Body of pancreas (tissue), 4 donors: ENCODE measurements around the gene ANKRD44. TPM values are rescaled to one million over a fixed set of nuclear protein-coding genes. Genes with fewer than 3 reads are reported as not detected.

ENCODE experiments used
- ATAC-seq: fragments of 150-250 bp; one replicate; pipeline ENCODE4 v1.9.1; 2016
- DNase-seq, 4 donors: peaks; one replicate each; pipeline ENCODE4 v3.0.0-alpha.2; 2019
- H3K27ac ChIP-seq, 4 donors: fragments of 200-600 bp; sonication (generic); 1 replicate in 3 of 4; 2 replicates in 1 of 4; pipeline versions ENCODE4 v1.5.1 to v1.6.1; 2016 to 2019; ENCODE audit warnings: mild to moderate bottlenecking in 1 of 4, mixed read lengths in 1 of 4, moderate library complexity in 1 of 4
- H3K27me3 ChIP-seq, 2 donors: fragments of 200-600 bp; sonication (generic); one replicate each; pipeline ENCODE4 v1.6.0; 2016; ENCODE audit warnings: mild to moderate bottlenecking in 1 of 2
- H3K36me3 ChIP-seq, 2 donors: fragments of 200-600 bp; sonication (generic); replicated peaks in 1 of 2; 2 replicates each; pipeline ENCODE4 v1.5.1; 2016; ENCODE audit warnings: low read depth in 2 of 2; ENCODE audit not compliant: insufficient read depth in 1 of 2
- H3K4me1 ChIP-seq: fragments of 200-600 bp; sonication (generic); one replicate; pipeline ENCODE4 v1.6.0; 2016
- H3K4me3 ChIP-seq, 2 donors: fragments of 200-600 bp; sonication (generic); 1 replicate in 1 of 2; 2 replicates in 1 of 2; pipeline ENCODE4 v1.5.1; 2016 to 2019
- H3K9me3 ChIP-seq, 3 donors: fragments of 200-600 bp; sonication (generic); 1 replicate in 2 of 3; 2 replicates in 1 of 3; pipeline ENCODE4 v1.5.1; 2016
- CTCF ChIP-seq, 7 experiments: fragments of 450-650 bp in 4 of 7; fragments of 200-600 bp in 3 of 7; sonication (generic) in 3 of 7; IDR thresholded peaks; one replicate each; pipeline ENCODE4 v1.5.1; 2016 to 2019; ENCODE audit warnings: antibody characterized with exemption in 7 of 7
- POLR2A ChIP-seq, 3 donors: fragments of 450-650 bp; IDR thresholded peaks; one replicate each; pipeline ENCODE4 v1.6.1; 2016; ENCODE audit warnings: antibody characterized with exemption in 3 of 3, mild to moderate bottlenecking in 2 of 3
- WGBS, 2 donors: methylation state at CpG; one replicate each; pipeline ENCODE4 v1.1.5; 2017; 5-methylcytosine and 5-hydroxymethylcytosine counted together
- intact Hi-C: fragments of 100-400 bp; cut with DNase I; formaldehyde crosslinking; loops from one replicate; pipeline ENCODE4 v1.15.1; 2023
- total RNA-seq, 2 donors: library from RNA; depleted of rRNA; stranded (reverse); fragments of >200 nt; gene quantifications; one replicate each; pipeline ENCODE4 v1.1.0, GENCODE V29; 2016

The ANKRD44 gene
- total RNA-seq, 2 donors from 2014 or later: 12.2 TPM

- Histone ChIP-seq H3K27ac (no peak overlapping the region), H3K9me3 (no peaks in the 10 kb centered on the region), H3K27me3 (no peaks in the 10 kb centered on the region), H3K36me3 (no peaks in the 10 kb centered on the region), H3K4me1 (peaks cover 24% of the 10 kb centered on the region), H3K4me3 (no peak overlapping the region)
- DNase-seq: no peak
- no peak for ATAC-seq
- no peak for TF ChIP-seq CTCF (IDR thresholded peaks at IDR 0.05)
- TF ChIP-seq POLR2A (IDR thresholded peaks at IDR 0.05): no peak
- WGBS, 2 donors: 64 to 70% methylated on average over 4 of the region's 4 CpGs
- intact Hi-C loops: no loop called here
Observed at GRCh38 chr2:197211881-197212342, 98.7 kb downstream of the ANKRD44 start.

- H3K4me1 ChIP-seq: peaks cover 24% of the 10 kb centered on the region
- 63 to 68% methylated on average over 3 of the region's 3 CpGs for WGBS, 2 donors
- intact Hi-C loops: no loop called here
Observed at GRCh38 chr2:197210430-197210829, 100.2 kb downstream of the ANKRD44 start.

GRCh38 chr2:197209742-197210408, 100.7 kb downstream of the ANKRD44 start:
- no peak for ATAC-seq
- Histone ChIP-seq H3K9me3 (no peaks in the 10 kb centered on the region), H3K27ac (peak overlapping the region in 3 of 4 donors; percentile 6 to 38 (median 25)), H3K36me3 (no peaks in the 10 kb centered on the region), H3K27me3 (no peaks in the 10 kb centered on the region), H3K4me1 (peaks cover 24% of the 10 kb centered on the region), H3K4me3 (no peak overlapping the region)
- TF ChIP-seq POLR2A (IDR thresholded peaks at IDR 0.05): no peak
- no peak for TF ChIP-seq CTCF (IDR thresholded peaks at IDR 0.05)
- WGBS, 2 donors: 58 to 68% methylated on average over 6 of the region's 6 CpGs
- intact Hi-C loops: no loop called here
- DNase-seq: no peak

More at GRCh38 chr2:197210430-197210829, 100.2 kb downstream of the ANKRD44 start:
- TF ChIP-seq CTCF (IDR thresholded peaks at IDR 0.05) (no peak), POLR2A (IDR thresholded peaks at IDR 0.05) (no peak)
- Histone ChIP-seq H3K36me3 (no peaks in the 10 kb centered on the region), H3K27ac (no peak overlapping the region), H3K9me3 (no peaks in the 10 kb centered on the region), H3K27me3 (no peaks in the 10 kb centered on the region), H3K4me3 (no peak overlapping the region)
- ATAC-seq (no peak), DNase-seq (no peak)

GRCh38 chr2:197209246-197209645, 101.3 kb downstream of the ANKRD44 start:
- Histone ChIP-seq H3K36me3 (no peaks in the 10 kb centered on the region), H3K9me3 (no peaks in the 10 kb centered on the region), H3K4me1 (peaks cover 24% of the 10 kb centered on the region), H3K27me3 (no peaks in the 10 kb centered on the region), H3K27ac (peak overlapping the region in 3 of 4 donors; percentile 6 to 38 (median 25)), H3K4me3 (no peak overlapping the region)
- intact Hi-C loops: no loop called here
- TF ChIP-seq POLR2A (IDR thresholded peaks at IDR 0.05) (no peak), CTCF (IDR thresholded peaks at IDR 0.05) (no peak)
- 33 to 34% methylated on average over 2 of the region's 2 CpGs for WGBS, 2 donors
- ATAC-seq (peak; percentile 12), DNase-seq (no peak)

- Histone ChIP-seq H3K27ac (peak overlapping the region in 2 of 4 donors; percentile 5 to 38), H3K4me3 (no peak overlapping the region), H3K27me3 (no peaks in the 10 kb centered on the region), H3K36me3 (no peaks in the 10 kb centered on the region), H3K9me3 (no peaks in the 10 kb centered on the region), H3K4me1 (peaks cover 24% of the 10 kb centered on the region)
- intact Hi-C loops: no loop called here
- WGBS, 2 donors: 7 to 27% methylated on average over 3 of the region's 3 CpGs
- TF ChIP-seq POLR2A (IDR thresholded peaks at IDR 0.05): no peak
- TF ChIP-seq CTCF (IDR thresholded peaks at IDR 0.05): no peak
- DNase-seq (no peak), ATAC-seq (no peak)
Observed at GRCh38 chr2:197208841-197209240, 101.7 kb downstream of the ANKRD44 start.
